ENCODE measurements around the gene LRRC74A.
"Not testable (repeated sequence)": the region's sequence is repeated elsewhere in the genome, so short reads cannot be mapped to it uniquely, and the experiment has no call there.

Gene LRRC74A

DNA sequence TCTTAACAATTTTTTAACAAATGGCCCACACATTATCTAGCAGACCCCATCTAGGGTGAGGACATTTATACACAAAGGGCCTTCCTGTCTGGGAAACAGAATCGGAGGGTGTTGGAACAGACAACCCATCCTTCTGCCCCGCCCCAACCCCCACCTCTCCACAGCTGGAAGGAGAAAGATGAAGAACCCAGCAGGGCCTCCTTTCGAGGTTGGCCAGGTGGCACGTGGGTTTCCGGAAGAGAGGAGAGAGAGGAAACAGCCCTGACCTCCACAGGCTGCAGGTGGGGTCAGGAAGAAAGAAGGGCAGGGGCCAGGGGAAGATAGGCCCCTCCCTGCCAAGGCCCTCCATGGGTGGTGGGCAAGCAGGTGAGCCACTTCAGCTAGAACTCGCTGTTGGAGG is 57.2 kb downstream of the LRRC74A start:
- H3K4me3 ChIP-seq (ENCODE audit: low read depth, low read length), result no peak overlapping the region
- no peak for DNase-seq (ENCODE audit: low read depth)
- TF ChIP-seq, protein P1, sequence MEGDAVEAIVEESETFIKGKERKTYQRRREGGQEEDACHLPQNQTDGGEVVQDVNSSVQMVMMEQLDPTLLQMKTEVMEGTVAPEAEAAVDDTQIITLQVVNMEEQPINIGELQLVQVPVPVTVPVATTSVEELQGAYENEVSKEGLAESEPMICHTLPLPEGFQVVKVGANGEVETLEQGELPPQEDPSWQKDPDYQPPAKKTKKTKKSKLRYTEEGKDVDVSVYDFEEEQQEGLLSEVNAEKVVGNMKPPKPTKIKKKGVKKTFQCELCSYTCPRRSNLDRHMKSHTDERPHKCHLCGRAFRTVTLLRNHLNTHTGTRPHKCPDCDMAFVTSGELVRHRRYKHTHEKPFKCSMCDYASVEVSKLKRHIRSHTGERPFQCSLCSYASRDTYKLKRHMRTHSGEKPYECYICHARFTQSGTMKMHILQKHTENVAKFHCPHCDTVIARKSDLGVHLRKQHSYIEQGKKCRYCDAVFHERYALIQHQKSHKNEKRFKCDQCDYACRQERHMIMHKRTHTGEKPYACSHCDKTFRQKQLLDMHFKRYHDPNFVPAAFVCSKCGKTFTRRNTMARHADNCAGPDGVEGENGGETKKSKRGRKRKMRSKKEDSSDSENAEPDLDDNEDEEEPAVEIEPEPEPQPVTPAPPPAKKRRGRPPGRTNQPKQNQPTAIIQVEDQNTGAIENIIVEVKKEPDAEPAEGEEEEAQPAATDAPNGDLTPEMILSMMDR (IDR thresholded peaks at IDR 0.05; ENCODE audit: control insufficient read depth, extremely low read depth, insufficient read depth), result no peak

DNA sequence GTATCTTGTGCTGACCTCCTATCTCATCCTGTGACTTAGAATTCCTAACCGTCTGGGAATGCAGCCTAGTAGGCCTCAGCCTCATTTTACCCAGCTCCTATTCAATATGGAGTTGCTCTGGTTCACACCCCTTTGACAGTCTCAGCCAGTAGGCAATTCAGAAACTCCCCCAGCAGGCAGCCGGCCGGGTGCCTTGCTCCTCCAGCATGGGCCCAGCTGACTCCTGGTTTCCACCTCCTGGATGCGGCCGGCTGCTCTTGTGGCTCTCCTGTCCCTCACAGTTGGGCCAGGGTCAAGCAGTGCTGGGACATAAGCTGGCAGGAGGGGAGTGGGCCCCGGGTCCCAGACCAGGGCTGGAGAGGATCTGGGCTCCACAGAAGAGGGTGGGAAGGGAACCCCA is 58.2 kb downstream of the LRRC74A start:
- H3K4me3 ChIP-seq (ENCODE audit: low read depth, low read length), result no peak overlapping the region
- TF ChIP-seq, protein P1 (IDR thresholded peaks at IDR 0.05; ENCODE audit: control insufficient read depth, extremely low read depth, insufficient read depth), result no peak
- no peak for DNase-seq (ENCODE audit: low read depth)

DNA sequence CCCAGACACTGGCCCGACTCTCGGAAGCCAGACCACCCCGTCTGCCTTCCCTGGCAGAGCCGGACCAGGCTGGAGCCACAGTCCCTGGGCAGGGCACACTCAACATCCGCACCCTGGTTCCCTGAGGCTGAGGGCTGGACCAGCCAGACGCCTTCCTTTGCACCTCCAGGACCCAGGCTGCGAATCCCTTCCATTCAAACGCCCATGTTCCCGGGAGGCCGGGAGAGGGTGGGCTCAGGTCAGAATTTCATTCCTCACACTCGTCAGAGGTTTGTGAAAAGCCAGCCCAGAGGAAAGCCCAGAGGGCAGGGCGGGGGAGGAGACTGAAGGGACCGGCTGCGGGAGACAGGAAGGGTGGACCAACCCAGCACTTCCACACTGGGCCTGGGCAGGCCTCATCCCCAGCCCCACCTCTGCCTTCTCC is 58.7 kb downstream of the LRRC74A start:
- no peak for DNase-seq (ENCODE audit: low read depth)
- H3K4me3 ChIP-seq (ENCODE audit: low read depth, low read length), result no peak overlapping the region
- TF ChIP-seq, protein P1 (IDR thresholded peaks at IDR 0.05; ENCODE audit: control insufficient read depth, extremely low read depth, insufficient read depth), result no peak

DNA sequence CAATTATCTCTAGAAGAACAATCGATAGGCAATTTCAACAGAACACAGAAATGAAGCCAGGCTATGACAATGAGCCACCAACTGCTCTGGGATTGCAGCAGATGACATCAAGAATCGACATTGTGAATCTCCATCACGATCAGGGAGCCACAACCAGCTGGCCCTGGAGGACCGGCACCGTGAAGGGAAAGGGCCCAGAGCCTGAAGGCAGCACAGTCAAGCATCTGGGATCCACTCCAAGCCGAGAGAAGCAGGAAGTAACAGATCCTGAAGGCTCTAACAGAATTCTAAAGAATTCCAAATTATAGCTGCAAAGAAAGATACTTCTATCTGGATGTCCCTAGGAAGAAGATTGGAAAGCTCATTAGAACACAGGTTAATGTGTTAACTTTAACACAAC is 61.0 kb downstream of the LRRC74A start:
- DNase-seq (ENCODE audit: low read depth), result no peak
- no peak overlapping the region for H3K4me3 ChIP-seq (ENCODE audit: low read depth, low read length)
- TF ChIP-seq, protein P1 (IDR thresholded peaks at IDR 0.05; ENCODE audit: control insufficient read depth, extremely low read depth, insufficient read depth), result no peak

DNA sequence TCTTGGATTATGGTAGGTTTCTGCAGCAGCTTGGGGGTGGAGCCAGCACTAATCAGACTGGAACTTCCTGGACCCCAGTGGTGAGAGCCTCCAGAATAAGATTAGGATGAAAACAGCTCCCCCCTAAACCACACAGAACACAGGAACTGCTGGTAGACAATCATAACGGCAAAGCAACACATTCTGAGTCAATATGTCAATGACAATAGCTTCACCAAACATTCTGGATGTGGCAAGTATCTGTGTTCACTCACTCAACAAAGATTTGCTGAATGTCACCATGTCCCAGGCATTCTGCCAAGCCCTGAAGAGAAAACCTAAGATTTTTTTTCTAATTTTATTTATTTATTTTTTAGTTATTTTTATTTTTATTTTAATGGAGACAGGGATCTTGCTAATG is 65.2 kb downstream of the LRRC74A start:
- no peak for DNase-seq (ENCODE audit: low read depth)
- H3K4me3 ChIP-seq (ENCODE audit: low read depth, low read length), result no peak overlapping the region
- TF ChIP-seq, protein P1 (IDR thresholded peaks at IDR 0.05; ENCODE audit: control insufficient read depth, extremely low read depth, insufficient read depth), result no peak

DNA sequence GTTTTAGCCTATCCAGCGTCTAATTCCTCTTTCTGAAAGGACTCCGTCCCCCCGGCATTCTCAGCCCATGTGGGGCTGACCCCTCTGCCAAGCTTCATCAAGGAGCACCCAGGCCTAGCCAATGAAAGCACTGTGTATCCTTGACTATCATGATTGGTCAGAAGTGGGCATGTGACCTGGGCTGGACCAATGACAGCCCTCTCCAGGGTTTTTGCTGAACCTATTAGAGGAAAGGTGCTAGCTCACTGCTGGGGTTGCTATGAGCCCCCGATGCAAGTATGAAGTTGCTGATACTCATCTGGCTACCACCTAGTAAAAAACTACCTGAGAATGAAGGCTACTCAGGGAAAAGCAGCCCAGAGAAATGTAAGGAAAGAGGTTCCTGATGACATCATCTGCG is 68.1 kb downstream of the LRRC74A start:
- TF ChIP-seq, protein P1 (IDR thresholded peaks at IDR 0.05; ENCODE audit: control insufficient read depth, extremely low read depth, insufficient read depth), result no peak
- no peak for DNase-seq (ENCODE audit: low read depth)
- H3K4me3 ChIP-seq (ENCODE audit: low read depth, low read length), result no peak overlapping the region

DNA sequence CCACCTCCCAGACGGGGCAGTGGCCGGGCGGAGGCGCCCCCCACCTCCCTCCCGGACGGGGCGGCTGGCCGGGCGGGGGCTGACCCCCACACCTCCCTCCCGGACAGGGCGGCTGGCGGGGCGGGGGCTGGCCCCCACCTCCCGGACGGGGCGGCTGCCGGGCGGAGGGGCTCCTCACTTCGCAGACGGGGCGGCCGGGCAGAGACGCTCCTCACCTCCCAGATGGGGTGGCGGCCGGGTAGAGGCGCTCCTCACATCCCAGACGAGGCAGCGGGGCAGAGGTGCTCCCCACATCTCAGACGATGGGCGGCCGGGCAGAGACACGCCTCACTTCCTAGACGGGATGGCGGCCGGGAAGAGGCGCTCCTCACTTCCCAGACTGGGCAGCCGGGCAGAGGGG is 71.8 kb downstream of the LRRC74A start:
- H3K4me3 ChIP-seq (ENCODE audit: low read depth, low read length); DNase-seq (ENCODE audit: low read depth): not testable (repeated sequence)

Data from LNCaP clone FGC (cell line).